Esophagus squamous epithelium (tissue), 5 donors: ENCODE results near the gene UBE3A. TPM values are rescaled to one million over a fixed set of nuclear protein-coding genes. Genes with fewer than 3 reads are reported as not detected.

ENCODE experiments used
- DNase-seq: peaks from one replicate; lab custom pipeline; 2025; lab: John Stamatoyannopoulos, UW
- H3K27ac ChIP-seq, 4 donors: fragments of 200-600 bp; sonication (generic); one replicate each; pipeline ENCODE4 v1.5.1; 2016 to 2019; ENCODE audit warnings: mild to moderate bottlenecking in 1 of 4
- H3K27me3 ChIP-seq, 4 donors: fragments of 200-600 bp; sonication (generic); 1 replicate in 3 of 4; 2 replicates in 1 of 4; pipeline versions ENCODE4 v1.5.1 to v1.6.0; 2017 to 2021; ENCODE audit warnings: antibody characterized with exemption in 1 of 4
- H3K36me3 ChIP-seq, 3 donors: fragments of 200-600 bp; sonication (generic); one replicate each; pipeline ENCODE4 v1.5.1; 2016 to 2019
- H3K4me1 ChIP-seq, 3 donors: fragments of 200-600 bp; sonication (generic); one replicate each; pipeline ENCODE4 v1.5.1; 2017 to 2019
- H3K4me3 ChIP-seq, 4 donors: fragments of 200-600 bp; sonication (generic); 1 replicate in 3 of 4; 2 replicates in 1 of 4; pipeline ENCODE4 v1.5.1; 2016 to 2019; ENCODE audit warnings: mild to moderate bottlenecking in 2 of 4, moderate library complexity in 1 of 4
- H3K9me3 ChIP-seq, 3 donors: fragments of 200-600 bp; sonication (generic); one replicate each; pipeline ENCODE4 v1.5.1; 2016 to 2019
- CTCF ChIP-seq, 6 experiments: fragments of 450-650 bp in 4 of 6; fragments of 200-600 bp in 2 of 6; sonication (generic) in 2 of 6; IDR thresholded peaks; one replicate each; pipeline ENCODE4 v1.5.1; 2016 to 2019; ENCODE audit warnings: antibody characterized with exemption in 6 of 6, mild to moderate bottlenecking in 4 of 6, moderate library complexity in 4 of 6
- POLR2A ChIP-seq, 4 donors: fragments of 450-650 bp; IDR thresholded peaks; one replicate each; pipeline ENCODE4 v1.6.1; 2017; ENCODE audit warnings: antibody characterized with exemption in 4 of 4, mild to moderate bottlenecking in 4 of 4, moderate library complexity in 3 of 4
- WGBS, 2 donors: methylation state at CpG; one replicate each; pipeline ENCODE4 v1.1.5; 2018; 5-methylcytosine and 5-hydroxymethylcytosine counted together
- intact Hi-C: fragments of 100-400 bp; cut with DNase I; formaldehyde crosslinking; loops from one replicate; pipeline ENCODE4 v1.15.0; 2022
- total RNA-seq, 4 donors: library from RNA; depleted of rRNA; stranded (reverse); fragments of >200 nt; gene quantifications; one replicate each; pipeline ENCODE4 v1.1.0, GENCODE V29; 2016
- donor health status: DM: yes; HTN: yes; CAD: no.

Gene UBE3A
- total RNA-seq, 4 donors from 2014 or later = 36.7 to 84.7 (median 47.0) TPM

GRCh38 chr15:25441111-25441510 lies 2.3 kb upstream of the UBE3A start:
- Histone ChIP-seq H3K4me1 (peaks cover 0 to 27% (median 13%) of the 10 kb centered on the region in 3 donors), H3K27me3 (no peaks in the 10 kb centered on the region), H3K9me3 (no peaks in the 10 kb centered on the region), H3K4me3 (no peak overlapping the region), H3K36me3 (no peaks in the 10 kb centered on the region), H3K27ac (no peak overlapping the region)
- TF ChIP-seq POLR2A (IDR thresholded peaks at IDR 0.05) (no peak), CTCF (IDR thresholded peaks at IDR 0.05) (no peak)
- intact Hi-C loops = no loop called here
- DNase-seq = no peak

- peak overlapping the region; percentile 64 to 100 (median 88) for H3K4me3 ChIP-seq
- 0 to 6% methylated on average over 7 to 12 of the region's 14 CpGs for WGBS, 2 donors
- no peaks in the 10 kb centered on the region for H3K9me3 ChIP-seq
- no peak for DNase-seq
- H3K4me1 ChIP-seq = peaks cover 0 to 44% (median 18%) of the 10 kb centered on the region in 3 donors
- peak overlapping the region; percentile 91 to 100 (median 98) for H3K27ac ChIP-seq
- no peaks in the 10 kb centered on the region for H3K27me3 ChIP-seq
- intact Hi-C loops = no loop called here
- H3K36me3 ChIP-seq = no peaks in the 10 kb centered on the region
- no peak for TF ChIP-seq POLR2A (IDR thresholded peaks at IDR 0.05)
- TF ChIP-seq CTCF (IDR thresholded peaks at IDR 0.05) = no peak
These were observed 579 bp upstream of the UBE3A start for GRCh38 chr15:25439369-25439836.

- TF ChIP-seq POLR2A (IDR thresholded peaks at IDR 0.05) (no peak), CTCF (IDR thresholded peaks at IDR 0.05) (peak in 3 of 6 experiments; percentile 12 to 34 (median 19))
- no peaks in the 10 kb centered on the region for H3K36me3 ChIP-seq
- DNase-seq = no peak
- H3K4me1 ChIP-seq = peaks cover 0 to 58% (median 25%) of the 10 kb centered on the region in 3 donors
- WGBS, 2 donors = 0% methylated on average over 8 to 9 of the region's 67 CpGs
- H3K27me3 ChIP-seq = no peaks in the 10 kb centered on the region
- H3K9me3 ChIP-seq = no peaks in the 10 kb centered on the region
- peak overlapping the region; percentile 91 to 100 (median 98) for H3K27ac ChIP-seq
- intact Hi-C loops = no loop called here
- peak overlapping the region; percentile 64 to 100 (median 88) for H3K4me3 ChIP-seq
These were observed 835 bp downstream of the UBE3A start for GRCh38 chr15:25437777-25438600.

- Histone ChIP-seq H3K4me1 (peaks cover 0 to 71% (median 33%) of the 10 kb centered on the region in 3 donors), H3K27me3 (no peaks in the 10 kb centered on the region), H3K27ac (no peak overlapping the region), H3K36me3 (no peaks in the 10 kb centered on the region), H3K9me3 (no peaks in the 10 kb centered on the region), H3K4me3 (peak overlapping the region in 1 of 4 donors; percentile 86)
- DNase-seq = no peak
- intact Hi-C loops = no loop called here
- TF ChIP-seq POLR2A (IDR thresholded peaks at IDR 0.05) = no peak
- TF ChIP-seq CTCF (IDR thresholded peaks at IDR 0.05) = no peak
These were observed 2.1 kb downstream of the UBE3A start for GRCh38 chr15:25436707-25437106.

- no peak for TF ChIP-seq POLR2A (IDR thresholded peaks at IDR 0.05)
- TF ChIP-seq CTCF (IDR thresholded peaks at IDR 0.05) = no peak
- no peak overlapping the region for H3K4me3 ChIP-seq
- H3K27me3 ChIP-seq = no peaks in the 10 kb centered on the region
- WGBS, 2 donors = 78 to 86% methylated on average over 5 of the region's 5 CpGs
- H3K9me3 ChIP-seq = no peaks in the 10 kb centered on the region
- DNase-seq = no peak
- H3K4me1 ChIP-seq = peaks cover 0 to 80% (median 34%) of the 10 kb centered on the region in 3 donors
- no peak overlapping the region for H3K27ac ChIP-seq
- no peaks in the 10 kb centered on the region for H3K36me3 ChIP-seq
- intact Hi-C loops = no loop called here
These were observed 3.2 kb downstream of the UBE3A start for GRCh38 chr15:25435474-25436243.
